K562 (cell line): Measurements from ENCODE around the gene TMEM79. TPM values are rescaled to one million over a fixed set of nuclear protein-coding genes. Genes with fewer than 3 reads are reported as not detected.
A peak's percentile ranks its signal among the peaks of the same experiment; 100 is the strongest.

Experiments used
- ARHGAP35 ChIP-seq: fragments of 450-650 bp; IDR thresholded peaks from 2 replicates; pipeline ENCODE4 v1.6.1; 2018; ENCODE audit not compliant: partially characterized antibody
- CBFA2T3 ChIP-seq: fragments of 450-650 bp; IDR thresholded peaks from 2 replicates; pipeline ENCODE4 v1.6.1; 2017
- E2F1 ChIP-seq: sonication (generic); formaldehyde crosslinking; IDR thresholded peaks from 2 replicates; pipeline ENCODE4 v1.8.1; 2023; ENCODE audit warnings: mild to moderate bottlenecking, missing genetic modification reagents, moderate library complexity
- E2F4 ChIP-seq: sonication (generic); formaldehyde crosslinking; IDR thresholded peaks from 2 replicates; pipeline ENCODE4 v1.8.0; 2022; ENCODE audit warnings: mild to moderate bottlenecking, low read depth, missing genetic modification reagents
- ETV6 ChIP-seq, 3 experiments: fragments of 150-350 bp in 1 of 3; sonication (generic) in 1 of 3; formaldehyde crosslinking in 1 of 3; IDR thresholded peaks; 2 replicates each; pipeline versions ENCODE4 v1.6.1 to v1.8.0; 2014 to 2022; ENCODE audit warnings: borderline replicate concordance in 2 of 3, low read depth in 2 of 3, antibody characterized with exemption in 1 of 3, low read length in 1 of 3, mild to moderate bottlenecking in 1 of 3, missing genetic modification reagents in 1 of 3
- FOXJ3 ChIP-seq: sonication (generic); formaldehyde crosslinking; IDR thresholded peaks from 2 replicates; pipeline ENCODE4 v1.4.0; 2020; ENCODE audit warnings: mild to moderate bottlenecking, missing genetic modification reagents
- HMGXB4 ChIP-seq: sonication (generic); formaldehyde crosslinking; IDR thresholded peaks from 2 replicates; pipeline ENCODE4 v1.8.1; 2023; ENCODE audit warnings: mild to moderate bottlenecking, missing genetic modification reagents
- HNRNPUL1 ChIP-seq: fragments of 200-400 bp; formaldehyde crosslinking; IDR thresholded peaks from 2 replicates; pipeline ENCODE4 v1.6.1; 2017; ENCODE audit warnings: low read length
- MYC ChIP-seq, 2 experiments: fragments of 250-450 bp in 1 of 2; sonication (Bioruptor Pico) in 1 of 2; IDR thresholded peaks; 2 replicates each; pipeline versions ENCODE4 v1.5.1 to v1.6.1; 2012 to 2021; ENCODE audit warnings: low read depth in 2 of 2, borderline replicate concordance in 1 of 2, improper control_type of control experiment in 1 of 2, low read length in 1 of 2, mild to moderate bottlenecking in 1 of 2, moderate library complexity in 1 of 2
- PCBP2 ChIP-seq: fragments of 200-400 bp; formaldehyde crosslinking; IDR thresholded peaks from 2 replicates; pipeline ENCODE4 v1.6.1; 2018; ENCODE audit warnings: low read length, low read depth, mild to moderate bottlenecking, moderate library complexity; ENCODE audit not compliant: poor library complexity, severe bottlenecking
- RBM22 ChIP-seq: fragments of 200-400 bp; formaldehyde crosslinking; IDR thresholded peaks from 2 replicates; pipeline ENCODE4 v1.6.1; 2018; ENCODE audit warnings: low read length, low read depth; ENCODE audit not compliant: poor library complexity, severe bottlenecking
- RUNX1 ChIP-seq: sonication (generic); IDR thresholded peaks from 2 replicates; pipeline ENCODE4 v1.6.1; 2016; ENCODE audit warnings: antibody characterized with exemption, low read depth
- SETDB1 ChIP-seq: IDR thresholded peaks from one replicate; pipeline ENCODE4 v1.6.1; 2012; ENCODE audit warnings: low read length, control low read depth, inconsistent platforms
- SLC30A9 ChIP-seq: fragments of 250-450 bp; sonication (Bioruptor Pico); IDR thresholded peaks from 2 replicates; pipeline ENCODE4 v1.8.0; 2022; ENCODE audit warnings: mild to moderate bottlenecking, moderate library complexity
- TBL1XR1 ChIP-seq, 2 experiments: IDR thresholded peaks; 2 replicates each; pipeline ENCODE4 v1.6.1; 2012; ENCODE audit warnings: improper control_type of control experiment in 2 of 2, low read length in 2 of 2, mild to moderate bottlenecking in 1 of 2
- ZBED1 ChIP-seq: IDR thresholded peaks from 2 replicates; pipeline ENCODE4 v1.6.1; 2014
- ZHX1 ChIP-seq: fragments of 150-350 bp; conservative IDR thresholded peaks from 2 replicates; pipeline ENCODE4 v1.6.1; 2014; ENCODE audit warnings: low read length
- ZNF12 ChIP-seq: sonication (generic); formaldehyde crosslinking; IDR thresholded peaks from 2 replicates; pipeline ENCODE4 v1.4.0; 2020; ENCODE audit warnings: mild to moderate bottlenecking, missing genetic modification reagents
- ZNF133 ChIP-seq: fragments of 250-450 bp; sonication (Bioruptor Pico); IDR thresholded peaks from 2 replicates; pipeline ENCODE4 v1.4.0; 2020; ENCODE audit warnings: mild to moderate bottlenecking
- ZNF449 ChIP-seq: fragments of 250-450 bp; sonication (Bioruptor Pico); IDR thresholded peaks from 2 replicates; pipeline ENCODE4 v1.8.0; 2022; ENCODE audit warnings: moderate library complexity, mild to moderate bottlenecking, inconsistent platforms
- ZSCAN32 ChIP-seq: fragments of 450-650 bp; formaldehyde crosslinking; IDR thresholded peaks from 2 replicates; pipeline ENCODE4 v1.4.0; 2020; ENCODE audit warnings: mild to moderate bottlenecking, moderate library complexity
- polyA plus RNA-seq, 8 experiments: library from polyadenylated mRNA; depleted of rRNA in 4 of 8; stranded (reverse) in 5 of 8; unstranded in 3 of 8; fragments of >200 nt; fragmentation: Nextera tagmentation in 2 of 8; fragmentation: Illumina TruSeq in 1 of 8; extraction: Ambion mirVana in 2 of 8; extraction: Trizol in 1 of 8; gene quantifications; 2 replicates each; pipeline versions ENCODE4 v1.2.1 to v1.2.3, GENCODE V29; 2011 to 2014; ENCODE audit warnings: inconsistent platforms in 1 of 8, missing spikeins in 1 of 8
- total RNA-seq, 7 experiments: library from RNA; depleted of rRNA in 6 of 7; stranded (reverse); fragments of >200 nt in 6 of 7; fragmentation: Illumina TruSeq in 2 of 7; extraction: Trizol in 2 of 7; gene quantifications; 2 replicates each; pipeline versions ENCODE4 v1.2.1 to v1.2.3, GENCODE V29; 2011 to 2021; ENCODE audit warnings: low replicate concordance in 1 of 7

The TMEM79 gene
- total and polyA plus RNA-seq, 9 of the 15 experiments (the other 6 are each of a cell fraction or from before 2014, with no cell fraction given): 0.69 to 6.8 (median 4.0) TPM

DNA sequence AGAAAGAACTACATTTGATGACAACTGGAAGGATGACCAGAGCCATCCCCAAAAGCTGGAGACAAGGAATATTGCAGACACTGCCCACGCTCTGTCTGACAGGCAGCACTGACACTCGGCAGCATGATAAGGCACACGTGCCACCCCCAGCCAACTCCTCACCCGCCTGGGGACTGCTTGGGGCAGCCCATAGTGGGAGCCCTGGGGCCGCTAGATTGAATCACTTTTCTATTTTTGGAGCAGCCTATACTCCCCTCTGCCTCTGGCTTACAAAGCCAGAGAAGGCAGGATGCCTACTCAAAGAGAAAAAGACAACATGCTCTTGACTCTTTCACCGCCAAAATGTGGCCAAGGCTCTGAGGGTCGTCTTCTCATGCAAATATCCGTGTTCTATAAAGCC is 2.8 kb upstream of the TMEM79 start (continued):
- TF ChIP-seq ARHGAP35 (no peak), ZNF449 (CRISPR knock-in tag) (no peak), MYC (IDR thresholded peaks at IDR 0.05; ENCODE audit: low read depth, low read length) (peak; percentile 74), MYC (CRISPR knock-in tag; IDR thresholded peaks at IDR 0.05; ENCODE audit: borderline replicate concordance, low read depth) (no peak), ZHX1 (no peak), RBM22 (no peak), ETV6 (IDR thresholded peaks at IDR 0.05; ENCODE audit: borderline replicate concordance in 1 of 2, low read depth in 2 of 2, low read length in 1 of 2) (no peak), ETV6 (CRISPR knock-in tag; IDR thresholded peaks at IDR 0.05; ENCODE audit: borderline replicate concordance) (no peak), ZSCAN32 (CRISPR knock-in tag) (no peak), ZNF12 (CRISPR knock-in tag) (no peak), SLC30A9 (no peak), HMGXB4 (CRISPR knock-in tag) (no peak), RUNX1 (no peak), ZNF133 (CRISPR knock-in tag) (no peak), TBL1XR1 (IDR thresholded peaks at IDR 0.05; ENCODE audit: low read length in 2 of 2) (no peak; a peak in 1 of 4 replicates), PCBP2 (no peak), CBFA2T3 (peak; percentile 55), E2F1 (CRISPR knock-in tag) (no peak), FOXJ3 (CRISPR knock-in tag) (no peak), HNRNPUL1 (no peak), ZBED1 (no peak), SETDB1 (no peak), E2F4 (CRISPR knock-in tag) (no peak)
